Testis (tissue), 3 donors: ENCODE results near the gene ENDOV. TPM values are rescaled to one million over a fixed set of nuclear protein-coding genes. Genes with fewer than 3 reads are reported as not detected.

Source experiments
- DNase-seq: peaks from one replicate; pipeline ENCODE4 v3.0.0-alpha.2; 2019
- H3K27ac ChIP-seq, 2 donors: fragments of 200-600 bp; sonication (generic); one replicate each; pipeline ENCODE4 v1.5.1; 2019
- H3K27me3 ChIP-seq: fragments of 200-600 bp; sonication (generic); one replicate; pipeline ENCODE4 v1.5.1; 2019
- H3K36me3 ChIP-seq: fragments of 200-600 bp; sonication (generic); one replicate; pipeline ENCODE4 v1.5.1; 2017; ENCODE audit warnings: low read depth; ENCODE audit errors: missing control alignments
- H3K4me1 ChIP-seq: fragments of 200-600 bp; sonication (generic); one replicate; pipeline ENCODE4 v1.5.1; 2019
- H3K4me3 ChIP-seq, 2 donors: fragments of 200-600 bp; sonication (generic); one replicate each; pipeline ENCODE4 v1.5.1; 2017 to 2019
- H3K9me3 ChIP-seq: fragments of 200-600 bp; sonication (generic); one replicate; pipeline ENCODE4 v1.5.1; 2017
- POLR2A ChIP-seq: fragments of 450-650 bp; IDR thresholded peaks from one replicate; pipeline ENCODE4 v1.6.1; 2017; ENCODE audit warnings: antibody characterized with exemption, mild to moderate bottlenecking, moderate library complexity
- WGBS, 2 donors: methylation state at CpG; one replicate each; pipeline ENCODE4 v1.1.5; 2018; 5-methylcytosine and 5-hydroxymethylcytosine counted together
- intact Hi-C: fragments of 100-400 bp; cut with DNase I; formaldehyde crosslinking; loops from one replicate; pipeline ENCODE4 v1.15.1; 2023; ENCODE audit warnings: low total_unique reads
- polyA plus RNA-seq: library from polyadenylated mRNA; stranded (reverse); fragments of 350-450 nt; fragmentation: Illumina TruSeq; extraction: RNeasy Lipid Tissue Mini Kit (QIAGEN cat#74804); gene quantifications from one replicate; pipeline ENCODE4 v1.2.3, GENCODE V29; 2014; ENCODE audit warnings: low read depth, low replicate concordance; ENCODE audit not compliant: insufficient read depth
- total RNA-seq, 2 donors: library from RNA; depleted of rRNA; stranded (reverse); fragments of >200 nt; gene quantifications; one replicate each; pipeline ENCODE4 v1.2.3, GENCODE V29; 2016
- TF ChIP-seq, protein P1 (sequence below), 3 experiments: fragments of 450-650 bp in 2 of 3; fragments of 200-600 bp in 1 of 3; sonication (generic) in 1 of 3; IDR thresholded peaks; one replicate each; pipeline ENCODE4 v1.5.1; 2016 to 2019; ENCODE audit warnings: antibody characterized with exemption in 3 of 3, mild to moderate bottlenecking in 2 of 3, moderate library complexity in 1 of 3

ENDOV gene
- total and polyA plus RNA-seq, 3 donors from 2014 or later, result 41.4 to 63.9 (median 55.2) TPM

DNA sequence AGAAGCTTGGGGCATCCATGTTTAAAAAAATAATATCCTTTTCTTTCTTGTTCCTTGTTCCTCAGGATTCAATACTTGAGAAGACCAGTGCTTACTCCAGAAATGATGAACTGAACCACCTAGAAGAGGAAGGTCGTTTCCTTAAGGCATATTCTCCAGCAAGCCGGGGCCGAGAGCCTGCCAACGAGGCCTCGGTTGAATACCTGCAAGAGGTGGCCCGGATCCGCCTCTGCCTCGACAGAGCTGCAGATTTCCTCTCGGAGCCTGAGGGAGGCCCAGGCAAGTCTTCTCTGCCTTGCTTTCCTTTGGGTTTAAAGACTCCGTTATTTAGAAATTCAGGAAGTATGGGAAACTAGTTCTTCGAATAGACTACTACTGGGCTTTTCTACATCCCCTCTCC lies 42.5 kb upstream of the ENDOV start:
- H3K36me3 ChIP-seq, result no peaks in the 10 kb centered on the region
- no peak overlapping the region for H3K27ac ChIP-seq
- WGBS, 2 donors, result 90 to 94% methylated on average over 11 of the region's 11 CpGs
- H3K4me3 ChIP-seq, result no peak overlapping the region
- no peak for DNase-seq
- intact Hi-C loops, result no loop called here
- H3K27me3 ChIP-seq, result no peaks in the 10 kb centered on the region
- no peaks in the 10 kb centered on the region for H3K9me3 ChIP-seq
- no peaks in the 10 kb centered on the region for H3K4me1 ChIP-seq
- TF ChIP-seq, protein P1, sequence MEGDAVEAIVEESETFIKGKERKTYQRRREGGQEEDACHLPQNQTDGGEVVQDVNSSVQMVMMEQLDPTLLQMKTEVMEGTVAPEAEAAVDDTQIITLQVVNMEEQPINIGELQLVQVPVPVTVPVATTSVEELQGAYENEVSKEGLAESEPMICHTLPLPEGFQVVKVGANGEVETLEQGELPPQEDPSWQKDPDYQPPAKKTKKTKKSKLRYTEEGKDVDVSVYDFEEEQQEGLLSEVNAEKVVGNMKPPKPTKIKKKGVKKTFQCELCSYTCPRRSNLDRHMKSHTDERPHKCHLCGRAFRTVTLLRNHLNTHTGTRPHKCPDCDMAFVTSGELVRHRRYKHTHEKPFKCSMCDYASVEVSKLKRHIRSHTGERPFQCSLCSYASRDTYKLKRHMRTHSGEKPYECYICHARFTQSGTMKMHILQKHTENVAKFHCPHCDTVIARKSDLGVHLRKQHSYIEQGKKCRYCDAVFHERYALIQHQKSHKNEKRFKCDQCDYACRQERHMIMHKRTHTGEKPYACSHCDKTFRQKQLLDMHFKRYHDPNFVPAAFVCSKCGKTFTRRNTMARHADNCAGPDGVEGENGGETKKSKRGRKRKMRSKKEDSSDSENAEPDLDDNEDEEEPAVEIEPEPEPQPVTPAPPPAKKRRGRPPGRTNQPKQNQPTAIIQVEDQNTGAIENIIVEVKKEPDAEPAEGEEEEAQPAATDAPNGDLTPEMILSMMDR (IDR thresholded peaks at IDR 0.05), result no peak
- TF ChIP-seq POLR2A, result no peak

- intact Hi-C loops, result no loop called here
- DNase-seq, result no peak
- no peaks in the 10 kb centered on the region for H3K4me1 ChIP-seq
- H3K27ac ChIP-seq, result no peak overlapping the region
- 88 to 94% methylated on average over 10 to 18 of the region's 18 CpGs for WGBS, 2 donors
- no peak overlapping the region for H3K4me3 ChIP-seq
- H3K36me3 ChIP-seq, result no peaks in the 10 kb centered on the region
- TF ChIP-seq, protein P1 (IDR thresholded peaks at IDR 0.05), result no peak
- no peak for TF ChIP-seq POLR2A
- H3K27me3 ChIP-seq, result no peaks in the 10 kb centered on the region
- H3K9me3 ChIP-seq, result no peaks in the 10 kb centered on the region
Measured at GRCh38 chr17:80372922-80373570, 41.9 kb upstream of the ENDOV start.

DNA sequence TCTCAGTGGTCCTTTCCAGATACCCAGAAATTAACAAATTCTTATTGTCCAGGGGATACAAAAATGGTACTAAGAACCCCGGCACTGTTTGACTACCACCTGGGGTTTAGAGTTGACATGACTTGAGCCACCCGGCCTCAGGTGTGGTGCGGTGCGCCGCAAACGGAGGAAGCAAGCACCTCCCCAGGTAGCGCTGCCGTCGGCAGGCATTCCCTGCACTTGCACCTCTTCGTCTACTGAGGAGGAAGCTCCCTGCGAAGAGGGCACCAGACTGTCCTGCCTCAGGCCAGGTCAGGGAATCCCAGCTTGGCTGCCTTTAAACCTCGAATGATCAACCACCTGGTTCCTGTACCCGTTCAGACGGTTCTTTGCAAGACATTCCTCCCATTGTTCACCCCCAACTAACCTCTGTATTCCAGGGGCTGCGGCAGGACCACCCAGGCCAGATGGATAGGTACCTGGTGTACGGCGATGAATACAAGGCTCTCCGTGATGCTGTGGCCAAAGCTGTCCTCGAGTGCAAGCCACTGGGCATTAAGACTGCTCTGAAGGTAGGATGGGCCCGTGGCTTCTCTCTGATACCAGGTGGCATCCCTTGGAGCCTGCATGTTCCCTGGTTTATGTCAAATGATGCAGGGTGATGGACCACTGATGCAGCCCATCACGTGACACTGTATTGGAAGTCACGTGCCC lies 40.8 kb upstream of the ENDOV start:
- no peaks in the 10 kb centered on the region for H3K9me3 ChIP-seq
- H3K36me3 ChIP-seq, result no peaks in the 10 kb centered on the region
- WGBS, 2 donors, result 93 to 94% methylated on average over 19 to 22 of the region's 22 CpGs
- TF ChIP-seq POLR2A, result no peak
- TF ChIP-seq, protein P1 (IDR thresholded peaks at IDR 0.05), result no peak
- intact Hi-C loops, result no loop called here
- H3K4me1 ChIP-seq, result no peaks in the 10 kb centered on the region
- DNase-seq, result no peak
- H3K27ac ChIP-seq, result no peak overlapping the region
- no peaks in the 10 kb centered on the region for H3K27me3 ChIP-seq
- H3K4me3 ChIP-seq, result no peak overlapping the region

GRCh38 chr17:80374732-80375585 lies 40.0 kb upstream of the ENDOV start:
- intact Hi-C loops, result no loop called here
- 76% methylated on average over 14 of the region's 14 CpGs for WGBS, 2 donors
- H3K27me3 ChIP-seq, result no peaks in the 10 kb centered on the region
- no peak for DNase-seq
- no peak overlapping the region for H3K27ac ChIP-seq
- no peaks in the 10 kb centered on the region for H3K36me3 ChIP-seq
- H3K9me3 ChIP-seq, result no peaks in the 10 kb centered on the region
- no peak overlapping the region for H3K4me3 ChIP-seq
- TF ChIP-seq, protein P1 (IDR thresholded peaks at IDR 0.05), result no peak
- no peak for TF ChIP-seq POLR2A
- H3K4me1 ChIP-seq, result no peaks in the 10 kb centered on the region
